HG03175 (cell line): Measurements from ENCODE around the gene SAP130.

ENCODE experiments used
- ATAC-seq: cut with Tn5 transposase; IDR thresholded peaks from one replicate; pipeline ENCODE4 v1.9.1; 2021; ENCODE audit warnings: mild to moderate bottlenecking, moderate library complexity; ENCODE audit not compliant: unreplicated experiment

The SAP130 gene

DNA sequence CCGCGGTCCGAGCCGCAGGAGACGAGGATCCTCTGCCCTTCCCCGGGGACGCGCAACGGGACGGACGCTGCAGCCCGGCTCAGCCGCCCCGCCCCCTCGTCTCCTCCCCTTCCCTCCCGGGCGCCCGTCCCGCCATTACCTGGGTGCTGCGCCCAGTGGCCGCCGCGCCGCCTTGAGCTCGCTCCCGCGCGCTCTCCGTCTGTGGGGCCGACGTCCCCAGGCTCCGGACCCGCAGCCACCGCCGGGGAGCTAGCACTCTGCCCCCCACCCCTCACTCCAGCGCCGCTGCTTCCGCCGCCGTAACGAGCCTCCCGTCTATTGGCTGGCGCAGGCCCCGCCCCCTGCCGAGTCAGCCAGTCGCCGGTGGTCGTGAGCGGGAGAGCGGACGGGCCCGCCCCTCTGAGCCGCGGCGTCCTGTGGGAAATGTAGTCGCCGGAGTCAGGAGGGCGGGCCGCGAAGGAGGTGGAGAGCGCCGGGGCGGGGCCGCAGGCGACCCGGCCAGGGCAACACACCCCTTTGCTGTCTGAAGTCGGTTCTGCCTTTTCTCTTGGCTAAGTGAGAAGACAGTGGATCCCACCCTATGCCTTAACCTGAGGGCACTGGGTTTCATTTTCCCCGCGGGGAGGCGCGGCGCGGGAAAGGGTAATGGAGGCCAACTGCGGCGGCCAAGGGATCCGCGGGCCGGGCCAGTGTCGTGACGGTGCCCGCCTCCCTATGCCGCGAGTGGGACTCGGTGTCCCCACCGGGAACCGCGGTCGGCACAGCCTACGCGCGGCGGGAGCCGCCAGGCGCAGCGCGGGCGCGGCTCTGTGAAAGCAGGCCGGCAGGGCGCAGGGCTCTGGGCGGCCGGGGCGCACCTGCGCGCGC is at the start of gene SAP130:
SAP130 (minus strand) TSS at position 259 of the 867 bp plus-strand sequence. CDS start 1,767 bp downstream, outside the sequence.
- ATAC-seq = peak; percentile 79

- ATAC-seq = no peak
Observed at GRCh38 chr2:128076461-128077106, 48.7 kb upstream of the SAP130 start.

- ATAC-seq = no peak
Observed at GRCh38 chr2:128073278-128073677, 45.4 kb upstream of the SAP130 start.

- ATAC-seq = no peak
Observed at GRCh38 chr2:128069769-128070168, 41.9 kb upstream of the SAP130 start.

DNA sequence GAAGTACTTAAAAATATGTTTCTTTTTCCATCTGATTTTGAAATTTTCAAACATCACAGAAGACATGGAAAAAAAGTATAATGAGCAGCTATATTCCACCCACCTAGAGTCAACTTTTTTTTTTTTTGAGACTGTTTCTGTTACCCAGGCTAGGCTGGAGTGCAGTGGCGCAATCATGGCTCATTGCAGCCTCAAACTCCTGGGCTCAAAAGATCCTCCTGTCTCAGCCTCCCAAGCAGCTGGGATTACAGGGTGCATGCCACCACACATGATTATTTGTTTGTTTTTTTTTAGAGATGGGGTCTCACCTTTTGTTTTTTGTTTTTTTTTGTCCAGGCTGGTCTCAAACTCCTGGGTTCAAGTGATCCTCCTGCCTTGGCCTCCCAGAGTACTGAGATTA is 36.5 kb upstream of the SAP130 start:
- no peak for ATAC-seq

DNA sequence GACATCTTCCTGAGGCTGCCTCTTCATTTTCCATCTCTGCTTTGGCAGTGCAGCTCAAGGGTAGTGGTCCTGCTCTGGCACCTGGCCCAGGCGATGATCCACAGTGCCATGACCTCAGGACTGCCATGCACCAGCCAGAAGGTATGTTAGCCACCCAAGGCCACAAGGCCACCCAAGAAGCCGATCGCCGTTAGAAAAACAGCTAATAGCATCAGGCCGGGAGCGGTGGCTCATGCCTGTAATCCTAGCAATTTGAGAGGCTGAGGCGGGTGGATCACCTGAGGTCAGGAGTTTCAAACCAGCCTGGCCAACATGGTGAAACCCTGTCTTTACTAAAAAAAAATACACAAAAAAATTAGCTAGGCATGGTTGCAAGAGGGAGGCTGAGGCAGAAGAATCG is 34.7 kb upstream of the SAP130 start:
- ATAC-seq = no peak

- ATAC-seq = no peak
Observed at GRCh38 chr2:128058114-128058513, 30.3 kb upstream of the SAP130 start.

GRCh38 chr2:128057334-128057733 is 29.5 kb upstream of the SAP130 start:
- no peak for ATAC-seq

DNA sequence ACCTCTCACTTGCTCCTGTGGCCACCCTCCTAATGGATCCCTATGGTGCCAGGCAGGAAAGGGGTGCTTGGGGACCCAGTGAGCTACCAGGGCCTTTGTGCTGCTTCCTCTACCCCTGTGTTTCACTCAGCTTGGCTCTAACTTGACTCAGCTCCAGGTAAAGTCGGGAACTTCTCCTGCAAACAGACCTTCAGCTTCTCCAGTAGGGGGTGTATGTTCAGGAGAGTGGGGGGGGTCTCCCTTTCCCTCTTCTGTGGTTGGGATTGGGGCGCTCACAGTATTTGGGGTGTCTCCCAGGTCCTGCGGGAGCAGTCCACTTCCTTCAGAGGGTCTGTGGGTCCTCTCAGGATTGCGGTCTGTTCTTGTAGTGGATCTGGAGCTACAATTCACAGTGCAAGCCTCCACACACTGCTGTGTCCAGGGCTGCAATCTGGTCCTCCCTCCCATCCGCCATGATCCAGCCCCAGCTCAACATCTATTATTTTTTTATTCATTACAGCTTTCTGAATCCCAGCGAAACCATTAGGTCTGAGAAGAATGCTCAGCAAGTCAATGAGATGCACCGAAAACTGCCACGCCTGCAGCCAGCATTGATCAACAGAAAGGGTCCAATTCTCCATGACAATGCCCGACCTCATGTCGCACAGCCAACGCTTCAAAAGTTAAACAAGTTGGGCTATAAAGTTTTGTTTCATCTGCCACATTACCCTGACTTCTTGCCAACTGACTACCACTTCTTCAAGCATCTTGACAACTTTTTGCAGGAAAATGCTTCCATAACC is 26.4 kb upstream of the SAP130 start:
- no peak for ATAC-seq

GRCh38 chr2:128053331-128053730 is 25.5 kb upstream of the SAP130 start:
- ATAC-seq = no peak

GRCh38 chr2:128043041-128043440 is 15.2 kb upstream of the SAP130 start:
- no peak for ATAC-seq

- no peak for ATAC-seq
Observed at GRCh38 chr2:128041561-128041960, 13.7 kb upstream of the SAP130 start.

GRCh38 chr2:128040166-128040771 is 12.4 kb upstream of the SAP130 start:
- no peak for ATAC-seq

DNA sequence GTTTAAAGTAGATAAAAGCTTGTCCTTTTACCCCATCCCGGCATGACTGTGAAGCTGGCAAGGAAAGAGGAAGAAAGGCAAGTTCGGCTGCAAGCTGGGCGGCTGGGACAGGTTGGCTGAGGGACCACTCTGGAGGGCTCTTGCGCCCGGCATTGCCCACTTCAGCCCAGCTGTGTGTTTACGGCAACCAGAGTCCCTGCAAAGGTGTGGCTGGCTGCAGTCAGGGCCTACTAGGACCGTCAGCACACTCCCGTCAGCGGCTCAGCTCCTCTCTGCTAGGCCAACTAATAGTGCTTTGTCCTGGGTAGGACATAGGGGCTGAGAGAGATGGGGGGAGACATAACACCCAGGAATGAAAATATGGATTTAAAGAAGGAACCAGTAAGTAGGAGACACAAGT is 11.7 kb upstream of the SAP130 start:
- no peak for ATAC-seq

- no peak for ATAC-seq
Observed at GRCh38 chr2:128038411-128038810, 10.6 kb upstream of the SAP130 start.

GRCh38 chr2:128037649-128038048 is 9.8 kb upstream of the SAP130 start:
- no peak for ATAC-seq

- no peak for ATAC-seq
Observed at GRCh38 chr2:128036748-128037607, 9.1 kb upstream of the SAP130 start.

- no peak for ATAC-seq
Observed at GRCh38 chr2:128032092-128032491, 4.2 kb upstream of the SAP130 start.

DNA sequence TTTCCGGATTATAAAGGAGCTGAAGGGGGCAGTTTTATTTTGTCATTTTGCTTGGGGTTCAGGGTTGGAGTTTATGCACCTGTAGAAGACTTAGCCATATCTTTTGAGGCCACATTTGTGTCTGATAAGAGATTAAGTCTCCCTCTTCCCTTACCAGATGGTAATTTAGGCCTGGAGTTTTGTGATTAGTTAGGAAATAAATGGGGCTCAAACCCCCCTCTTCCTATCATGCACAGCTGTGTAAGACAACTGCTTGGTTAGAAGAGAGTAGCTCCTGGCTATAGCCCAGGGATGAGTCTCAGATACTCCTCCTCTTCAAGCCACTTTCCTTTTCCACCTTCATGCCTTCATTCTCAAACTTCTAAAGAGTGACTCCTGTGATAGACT is 802 bp upstream of the SAP130 start:
- no peak for ATAC-seq

DNA sequence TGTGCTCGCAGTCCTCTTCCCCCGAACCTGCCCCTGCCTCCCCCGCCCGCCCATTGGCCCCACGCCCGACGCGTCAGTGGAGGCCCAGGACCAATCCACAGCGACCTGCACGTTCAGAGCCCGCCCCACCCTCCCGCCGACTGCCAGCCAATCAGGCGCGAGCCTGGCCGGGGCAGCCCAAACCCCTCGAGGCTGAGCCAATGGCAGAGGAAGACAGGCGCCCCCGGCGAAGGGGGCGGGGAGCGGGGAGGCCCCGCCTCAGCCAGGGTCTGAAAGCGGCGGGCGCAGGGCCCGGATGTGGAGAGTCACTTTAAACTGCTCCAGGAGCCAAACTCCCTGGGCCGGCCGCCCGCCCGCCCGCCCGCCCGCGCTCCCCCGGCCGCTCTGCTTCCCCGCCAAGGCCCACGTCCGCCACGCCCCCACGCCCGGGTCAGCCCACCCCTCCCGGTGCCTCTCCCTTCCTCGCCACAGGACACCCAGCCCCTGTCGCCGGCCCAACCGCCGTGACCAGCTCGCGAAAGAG is 520 bp downstream of the SAP130 start:
- peak; percentile 81 for ATAC-seq
